GM23338 (cell line): ENCODE data around the gene GRP. TPM values are rescaled to one million over a fixed set of nuclear protein-coding genes. Genes with fewer than 3 reads are reported as not detected.

Experiments
- ATAC-seq: fragments of 200-7000 bp; cut with Tn5 transposase; 3 replicates; pipeline ENCODE4 v1.9.1; 2020
- DNase-seq: peaks from one replicate; pipeline ENCODE4 v3.0.0-alpha.2; 2015; ENCODE audit warnings: low spot score
- H2AFZ ChIP-seq: fragments of 200-600 bp; sonication (generic); 2 replicates; pipeline ENCODE4 v1.8.0; 2016; ENCODE audit warnings: antibody characterized with exemption, mild to moderate bottlenecking, moderate library complexity
- H3F3A ChIP-seq: fragments of 200-600 bp; sonication (generic); replicated peaks from 2 replicates; pipeline ENCODE4 v1.8.0; 2017; ENCODE audit warnings: antibody characterized with exemption, mixed run types, low read depth
- H3K27ac ChIP-seq: fragments of 200-600 bp; sonication (generic); 2 replicates; pipeline ENCODE4 v1.6.1; 2016; ENCODE audit warnings: low read depth
- H3K27me3 ChIP-seq: fragments of 200-600 bp; sonication (generic); 2 replicates; pipeline ENCODE4 v1.8.0; 2016; ENCODE audit warnings: mild to moderate bottlenecking, mixed run types, moderate library complexity; ENCODE audit not compliant: insufficient read depth
- H3K36me3 ChIP-seq: fragments of 200-600 bp; sonication (generic); 2 replicates; pipeline ENCODE4 v1.8.0; 2016; ENCODE audit warnings: mild to moderate bottlenecking; ENCODE audit not compliant: insufficient read depth
- H3K4me1 ChIP-seq: fragments of 200-600 bp; sonication (generic); 2 replicates; pipeline ENCODE4 v1.8.0; 2016; ENCODE audit warnings: mild to moderate bottlenecking, moderate library complexity; ENCODE audit not compliant: insufficient read depth
- H3K4me2 ChIP-seq: fragments of 200-600 bp; sonication (generic); 2 replicates; pipeline ENCODE4 v1.7.1; 2017; ENCODE audit warnings: mixed run types
- H3K4me3 ChIP-seq: fragments of 200-600 bp; sonication (generic); 2 replicates; pipeline ENCODE4 v1.6.1; 2016; ENCODE audit warnings: mixed run types
- H3K79me2 ChIP-seq: fragments of 200-600 bp; sonication (generic); replicated peaks from 2 replicates; pipeline ENCODE4 v1.8.0; 2017; ENCODE audit warnings: mild to moderate bottlenecking; ENCODE audit not compliant: insufficient read depth
- H3K9me2 ChIP-seq: fragments of 200-600 bp; sonication (generic); 2 replicates; pipeline ENCODE4 v1.8.0; 2017; ENCODE audit not compliant: insufficient read depth
- H4K20me1 ChIP-seq: fragments of 200-600 bp; sonication (generic); replicated peaks from 2 replicates; pipeline ENCODE4 v1.8.0; 2017; ENCODE audit warnings: mild to moderate bottlenecking; ENCODE audit not compliant: insufficient read depth
- H3K27ac Mint-ChIP-seq: 2 replicates; pipeline ENCODE4 v1.8.0; 2020; ENCODE audit warnings: inconsistent platforms, mild to moderate bottlenecking, moderate library complexity, mixed read lengths
- H3K27me3 Mint-ChIP-seq: 3 replicates; pipeline ENCODE4 v1.8.0; 2022; ENCODE audit warnings: low read depth, mild to moderate bottlenecking, moderate library complexity, mixed read lengths, inconsistent platforms; ENCODE audit not compliant: insufficient read depth, poor library complexity
- H3K36me3 Mint-ChIP-seq: 3 replicates; pipeline ENCODE4 v1.8.0; 2021; ENCODE audit warnings: low read depth, mild to moderate bottlenecking, inconsistent platforms, moderate library complexity, mixed read lengths
- H3K4me1 Mint-ChIP-seq: 3 replicates; pipeline ENCODE4 v1.8.0; 2020; ENCODE audit warnings: mild to moderate bottlenecking, inconsistent platforms, mixed read lengths
- H3K4me3 Mint-ChIP-seq: 3 replicates; pipeline ENCODE4 v1.8.0; 2021; ENCODE audit warnings: moderate library complexity, mild to moderate bottlenecking, inconsistent platforms, mixed read lengths
- H3K9me3 Mint-ChIP-seq: 3 replicates; pipeline ENCODE4 v1.8.0; 2020; ENCODE audit warnings: moderate library complexity, mild to moderate bottlenecking, inconsistent platforms, mixed read lengths
- CREB1 ChIP-seq: fragments of 250-450 bp; sonication (Bioruptor Pico); IDR thresholded peaks from 2 replicates; pipeline ENCODE4 v1.5.0; 2020; ENCODE audit warnings: low read depth, mild to moderate bottlenecking, moderate library complexity
- EZH2 ChIP-seq: fragments of 200-600 bp; sonication (generic); IDR thresholded peaks from one replicate; pipeline ENCODE4 v1.8.0; 2017; ENCODE audit warnings: antibody characterized with exemption, mild to moderate bottlenecking, low read depth; ENCODE audit not compliant: unreplicated experiment
- EZH2phosphoT487 ChIP-seq: fragments of 200-600 bp; sonication (generic); IDR thresholded peaks from one replicate; pipeline ENCODE4 v1.8.1; 2018; ENCODE audit warnings: antibody characterized with exemption; ENCODE audit not compliant: unreplicated experiment
- JUNB ChIP-seq: IDR thresholded peaks from one replicate; pipeline ENCODE4 v1.6.1; 2016; ENCODE audit warnings: antibody characterized with exemption; ENCODE audit not compliant: unreplicated experiment
- NANOG ChIP-seq: IDR thresholded peaks from 2 replicates; pipeline ENCODE4 v1.6.1; 2016; ENCODE audit warnings: antibody characterized with exemption, borderline replicate concordance
- POLR2AphosphoS5 ChIP-seq: IDR thresholded peaks from 2 replicates; pipeline ENCODE4 v1.6.1; 2016; ENCODE audit warnings: antibody characterized with exemption, low read depth
- REST ChIP-seq: IDR thresholded peaks from one replicate; pipeline ENCODE4 v1.6.1; 2018; ENCODE audit warnings: antibody characterized with exemption; ENCODE audit not compliant: unreplicated experiment
- STAT1 ChIP-seq: IDR thresholded peaks from one replicate; pipeline ENCODE4 v1.6.1; 2016; ENCODE audit warnings: antibody characterized with exemption; ENCODE audit not compliant: unreplicated experiment
- ZNF114 ChIP-seq: fragments of 250-450 bp; sonication (Bioruptor Pico); IDR thresholded peaks from 2 replicates; pipeline ENCODE4 v1.5.0; 2020; ENCODE audit warnings: mild to moderate bottlenecking, moderate library complexity
- ZNF331 ChIP-seq: fragments of 250-450 bp; sonication (Bioruptor Pico); IDR thresholded peaks from 2 replicates; pipeline ENCODE4 v1.5.0; 2020; ENCODE audit warnings: low read depth, mild to moderate bottlenecking, moderate library complexity
- ZNF462 ChIP-seq: fragments of 250-450 bp; sonication (Bioruptor Pico); IDR thresholded peaks from 2 replicates; pipeline ENCODE4 v1.5.0; 2020; ENCODE audit warnings: mild to moderate bottlenecking, moderate library complexity
- polyA plus RNA-seq: library from polyadenylated mRNA; unstranded; fragments of >200 nt; fragmentation: Nextera tagmentation; extraction: Ambion mirVana; gene quantifications from 2 replicates; pipeline ENCODE4 v1.2.1, GENCODE V29; 2016
- total RNA-seq: library from RNA; depleted of rRNA; stranded (reverse); fragments of >200 nt; shearing (Covaris generic); gene quantifications from 2 replicates; pipeline ENCODE4 v1.2.3, GENCODE V29; 2014
- TF ChIP-seq, protein P1 (sequence below), 2 experiments: fragments of 200-600 bp in 1 of 2; sonication (generic) in 1 of 2; conservative IDR thresholded peaks; 2 replicates each; pipeline versions ENCODE4 v1.5.1 to v1.6.1; 2016 to 2017; ENCODE audit warnings: antibody characterized with exemption in 2 of 2, low read depth in 2 of 2, mild to moderate bottlenecking in 2 of 2, moderate library complexity in 1 of 2
- TF ChIP-seq, protein P2 (sequence below): IDR thresholded peaks from 2 replicates; pipeline ENCODE4 v1.6.1; 2016; ENCODE audit warnings: antibody characterized with exemption

GRP gene
- total and polyA plus RNA-seq, 2 experiments from 2014 or later: not detected

DNA sequence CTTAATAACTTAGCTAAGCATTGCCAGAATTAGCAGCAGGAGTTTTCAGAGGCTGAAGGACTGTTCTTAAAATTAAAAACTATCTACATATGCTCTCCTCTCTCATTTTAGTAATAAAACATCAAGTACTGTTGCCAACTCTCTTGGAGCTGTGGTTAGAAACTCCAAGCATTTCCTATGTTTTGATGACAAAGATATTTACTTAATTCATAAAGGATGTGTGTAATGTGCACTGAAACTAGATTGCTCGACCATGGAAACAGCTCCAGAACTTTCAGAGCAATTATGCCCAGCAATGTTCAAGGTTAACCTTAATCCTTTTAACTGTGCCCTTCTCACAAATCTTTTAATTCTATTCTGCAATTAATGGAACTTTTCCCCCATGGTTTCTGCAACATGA, 8.4 kb downstream of the GRP start:
- DNase-seq (no peak), ATAC-seq (no peak)
- no peaks in the 10 kb centered on the region for H3K36me3 ChIP-seq
- H3K4me3 ChIP-seq: no peak overlapping the region
- H4K20me1 ChIP-seq: no peaks in the 10 kb centered on the region
- H3K4me3 Mint-ChIP-seq: no peak overlapping the region
- H3F3A ChIP-seq: 0 out of 2 replicates have a peak, but pooled peaks cover 3% of the 10 kb centered on the region
- peaks cover 21% of the 10 kb centered on the region for H3K27me3 Mint-ChIP-seq
- H3K36me3 Mint-ChIP-seq: no peaks in the 10 kb centered on the region
- H3K27ac Mint-ChIP-seq: no peak overlapping the region
- H3K9me2 ChIP-seq: no peaks in the 10 kb centered on the region
- H3K4me1 ChIP-seq: no peaks in the 10 kb centered on the region
- no peak overlapping the region for H3K4me2 ChIP-seq
- H3K4me1 Mint-ChIP-seq: no peaks in the 10 kb centered on the region
- H3K27me3 ChIP-seq: peaks cover 52% of the 10 kb centered on the region
- H3K79me2 ChIP-seq: no peaks in the 10 kb centered on the region
- no peak overlapping the region for H2AFZ ChIP-seq
- no peak for TF ChIP-seq REST
- TF ChIP-seq ZNF331 (CRISPR knock-in tag): no peak
- TF ChIP-seq JUNB: no peak
- no peak for TF ChIP-seq EZH2phosphoT487
- TF ChIP-seq, protein P1, sequence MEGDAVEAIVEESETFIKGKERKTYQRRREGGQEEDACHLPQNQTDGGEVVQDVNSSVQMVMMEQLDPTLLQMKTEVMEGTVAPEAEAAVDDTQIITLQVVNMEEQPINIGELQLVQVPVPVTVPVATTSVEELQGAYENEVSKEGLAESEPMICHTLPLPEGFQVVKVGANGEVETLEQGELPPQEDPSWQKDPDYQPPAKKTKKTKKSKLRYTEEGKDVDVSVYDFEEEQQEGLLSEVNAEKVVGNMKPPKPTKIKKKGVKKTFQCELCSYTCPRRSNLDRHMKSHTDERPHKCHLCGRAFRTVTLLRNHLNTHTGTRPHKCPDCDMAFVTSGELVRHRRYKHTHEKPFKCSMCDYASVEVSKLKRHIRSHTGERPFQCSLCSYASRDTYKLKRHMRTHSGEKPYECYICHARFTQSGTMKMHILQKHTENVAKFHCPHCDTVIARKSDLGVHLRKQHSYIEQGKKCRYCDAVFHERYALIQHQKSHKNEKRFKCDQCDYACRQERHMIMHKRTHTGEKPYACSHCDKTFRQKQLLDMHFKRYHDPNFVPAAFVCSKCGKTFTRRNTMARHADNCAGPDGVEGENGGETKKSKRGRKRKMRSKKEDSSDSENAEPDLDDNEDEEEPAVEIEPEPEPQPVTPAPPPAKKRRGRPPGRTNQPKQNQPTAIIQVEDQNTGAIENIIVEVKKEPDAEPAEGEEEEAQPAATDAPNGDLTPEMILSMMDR (conservative IDR thresholded peaks at IDR 0.05; ENCODE audit: low read depth in 2 of 2): no peak
- no peak for TF ChIP-seq EZH2
- no peak for TF ChIP-seq ZNF462
- no peak for TF ChIP-seq STAT1
- TF ChIP-seq ZNF114: no peak
- TF ChIP-seq NANOG: no peak
- no peak for TF ChIP-seq CREB1 (CRISPR knock-in tag)
- TF ChIP-seq, protein P2, sequence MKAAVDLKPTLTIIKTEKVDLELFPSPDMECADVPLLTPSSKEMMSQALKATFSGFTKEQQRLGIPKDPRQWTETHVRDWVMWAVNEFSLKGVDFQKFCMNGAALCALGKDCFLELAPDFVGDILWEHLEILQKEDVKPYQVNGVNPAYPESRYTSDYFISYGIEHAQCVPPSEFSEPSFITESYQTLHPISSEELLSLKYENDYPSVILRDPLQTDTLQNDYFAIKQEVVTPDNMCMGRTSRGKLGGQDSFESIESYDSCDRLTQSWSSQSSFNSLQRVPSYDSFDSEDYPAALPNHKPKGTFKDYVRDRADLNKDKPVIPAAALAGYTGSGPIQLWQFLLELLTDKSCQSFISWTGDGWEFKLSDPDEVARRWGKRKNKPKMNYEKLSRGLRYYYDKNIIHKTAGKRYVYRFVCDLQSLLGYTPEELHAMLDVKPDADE: no peak
- no peak for TF ChIP-seq POLR2AphosphoS5
- no peak overlapping the region for H3K27ac ChIP-seq
- no peaks in the 10 kb centered on the region; the same call in 2 of the 3 replicates for H3K9me3 Mint-ChIP-seq
